Keratinocyte (primary cell): ENCODE data around the gene CDH13. TPM values are rescaled to one million over a fixed set of nuclear protein-coding genes. Genes with fewer than 3 reads are reported as not detected.

Source experiments
- DNase-seq: peaks from one replicate; pipeline ENCODE4 v3.0.0-alpha.2; 2011; ENCODE audit warnings: low read depth, missing footprints, low spot score
- FAIRE-seq: peaks from 2 replicates; lab custom pipeline; 2011; peaks lifted over from hg19 to GRCh38; lab: Jason Lieb, UNC
- H2AFZ ChIP-seq: 2 replicates; pipeline ENCODE4 v1.6.0; 2012; ENCODE audit warnings: low read length, control low read depth, inconsistent platforms; ENCODE audit not compliant: control insufficient read depth
- H3K27ac ChIP-seq: 2 replicates; pipeline ENCODE4 v1.5.1; 2011; ENCODE audit warnings: low read length; ENCODE audit not compliant: control insufficient read depth, insufficient read depth
- H3K27me3 ChIP-seq: 3 replicates; pipeline ENCODE4 v1.6.0; 2011; ENCODE audit warnings: low read length; ENCODE audit not compliant: control insufficient read depth, insufficient read depth; ENCODE audit errors: extremely low read depth
- H3K36me3 ChIP-seq, 2 experiments: 2 replicates in 1 of 2; 3 replicates in 1 of 2; pipeline ENCODE4 v1.5.1; 2011; ENCODE audit warnings: low read length in 2 of 2, mild to moderate bottlenecking in 1 of 2; ENCODE audit not compliant: control insufficient read depth in 2 of 2, insufficient read depth in 2 of 2; ENCODE audit errors: extremely low read depth in 1 of 2
- H3K4me1 ChIP-seq: 3 replicates; pipeline ENCODE4 v1.5.1; 2011; ENCODE audit warnings: low read length; ENCODE audit not compliant: control insufficient read depth, insufficient read depth; ENCODE audit errors: extremely low read depth
- H3K4me2 ChIP-seq: 3 replicates; pipeline ENCODE4 v1.6.0; 2011; ENCODE audit warnings: low read depth, low read length; ENCODE audit not compliant: control insufficient read depth, insufficient read depth; ENCODE audit errors: extremely low read depth
- H3K4me3 ChIP-seq, 3 experiments: fragments of 200-600 bp in 1 of 3; sonication (generic) in 1 of 3; 2 replicates in 2 of 3; 3 replicates in 1 of 3; pipeline ENCODE4 v1.5.1; 2011 to 2016; ENCODE audit warnings: low read length in 3 of 3, mild to moderate bottlenecking in 3 of 3, control low read depth in 2 of 3, inconsistent platforms in 1 of 3, low read depth in 1 of 3, mixed read lengths in 1 of 3, mixed run types in 1 of 3, moderate library complexity in 1 of 3; ENCODE audit not compliant: control insufficient read depth in 2 of 3, insufficient read depth in 2 of 3; ENCODE audit errors: extremely low read depth in 1 of 3
- H3K79me2 ChIP-seq: 2 replicates; pipeline ENCODE4 v1.6.0; 2012; ENCODE audit warnings: low read length; ENCODE audit not compliant: control insufficient read depth, insufficient read depth
- H3K9ac ChIP-seq: 3 replicates; pipeline ENCODE4 v1.6.0; 2011; ENCODE audit warnings: low read length; ENCODE audit not compliant: control insufficient read depth, insufficient read depth; ENCODE audit errors: extremely low read depth
- H3K9me1 ChIP-seq: 3 replicates; pipeline ENCODE4 v1.6.0; 2011; ENCODE audit warnings: low read length; ENCODE audit not compliant: control insufficient read depth, insufficient read depth; ENCODE audit errors: extremely low read depth
- H3K9me3 ChIP-seq: 2 replicates; pipeline ENCODE4 v1.5.1; 2012; ENCODE audit warnings: low read depth, low read length; ENCODE audit not compliant: control insufficient read depth
- H4K20me1 ChIP-seq: 3 replicates; pipeline ENCODE4 v1.6.0; 2011; ENCODE audit warnings: low read length; ENCODE audit not compliant: control insufficient read depth, insufficient read depth; ENCODE audit errors: extremely low read depth
- CTCF ChIP-seq, 3 experiments: IDR thresholded peaks in 1 of 3; conservative IDR thresholded peaks in 1 of 3; optimal IDR thresholded peaks in 1 of 3; 2 replicates in 2 of 3; 3 replicates in 1 of 3; pipeline versions ENCODE3 to v1.5.1; 2011; ENCODE audit warnings: low read length in 3 of 3, mild to moderate bottlenecking in 3 of 3, moderate library complexity in 2 of 3, control low read depth in 1 of 3, inconsistent platforms in 1 of 3; ENCODE audit not compliant: insufficient read depth in 2 of 3; ENCODE audit errors: extremely low read depth in 1 of 3
- EZH2 ChIP-seq: IDR thresholded peaks from one replicate; pipeline ENCODE4 v1.6.1; 2012; ENCODE audit warnings: inconsistent platforms, mild to moderate bottlenecking, low read length, moderate library complexity
- dilution Hi-C: fragments of 300-500 bp; cut with MboI; formaldehyde crosslinking; loops from one replicate; pipeline ENCODE4 v1.7.0; 2020; ENCODE audit warnings: low sequenced_read_pairs; ENCODE audit not compliant: extremely low pct_ligation_motif_present
- polyA plus RNA-seq, 5 experiments: library from polyadenylated mRNA; depleted of rRNA in 3 of 5; stranded (reverse) in 3 of 5; stranded (forward) in 1 of 5; unstranded in 1 of 5; fragments of >200 nt; gene quantifications; 1 replicate in 1 of 5; 2 replicates in 3 of 5; 3 replicates in 1 of 5; pipeline versions ENCODE4 v1.2.1 to v1.2.3, GENCODE V29; 2011 to 2012; ENCODE audit warnings: missing spikeins in 2 of 5, low read depth in 1 of 5, low replicate concordance in 1 of 5

CDH13 gene
- polyA plus RNA-seq, 1 donor (not counting 4 experiments of a cell fraction or from before 2014, with no cell fraction given): 111 TPM

DNA sequence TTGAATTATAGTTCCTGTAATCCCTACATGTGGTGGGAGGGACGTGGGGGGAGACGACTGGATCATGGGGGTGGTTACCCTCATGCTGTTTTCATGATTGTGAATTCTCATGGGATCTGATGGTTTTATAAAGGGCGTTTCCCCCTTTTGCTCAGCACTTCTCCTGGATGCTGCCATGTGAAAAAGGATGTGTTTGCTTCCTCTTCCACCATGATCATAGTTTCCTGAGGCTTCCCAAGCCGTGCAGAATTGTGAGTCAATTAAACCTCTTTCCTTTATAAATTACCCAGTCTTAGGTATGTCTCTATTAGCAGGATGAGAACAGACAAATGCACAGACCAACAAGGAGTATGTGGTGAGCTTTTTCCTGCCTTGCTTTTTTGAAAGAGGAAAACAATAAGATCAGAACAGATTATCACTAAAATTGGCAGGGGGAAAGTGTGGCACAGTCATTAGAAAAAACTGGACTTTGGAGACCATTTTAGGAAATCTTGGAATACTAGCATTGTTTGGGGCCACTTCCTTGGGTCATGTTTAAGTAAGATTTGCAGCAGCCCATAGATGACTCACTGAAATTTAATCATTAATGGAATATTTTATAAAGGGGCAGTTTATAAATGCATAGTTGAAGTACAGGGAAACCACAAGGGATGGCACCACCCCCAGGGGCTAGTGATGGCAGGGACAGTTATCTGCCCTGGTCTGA, 352.8 kb downstream of the CDH13 start:
- FAIRE-seq (no peak), DNase-seq (no peak)
- dilution Hi-C loops: no loop called here
- no peak for TF ChIP-seq CTCF (optimal IDR thresholded peaks at IDR 0.05 in 1 of 3, IDR thresholded peaks at IDR 0.05 in 1 of 3, conservative IDR thresholded peaks at IDR 0.05 in 1 of 3; ENCODE audit: extremely low read depth in 1 of 3, insufficient read depth in 2 of 3, low read length in 3 of 3)
- no peak for TF ChIP-seq EZH2
- H3K9me1 ChIP-seq: no peaks in the 10 kb centered on the region
- H2AFZ ChIP-seq: no peak overlapping the region
- H3K27me3 ChIP-seq: no peaks in the 10 kb centered on the region
- H3K4me2 ChIP-seq: no peak overlapping the region
- H3K4me3 ChIP-seq: no peak overlapping the region
- H4K20me1 ChIP-seq: no peaks in the 10 kb centered on the region
- peaks cover 0 to 1% of the 10 kb centered on the region in 2 experiments for H3K36me3 ChIP-seq
- no peaks in the 10 kb centered on the region for H3K79me2 ChIP-seq
- no peaks in the 10 kb centered on the region for H3K4me1 ChIP-seq
- no peak overlapping the region for H3K9ac ChIP-seq
- H3K27ac ChIP-seq: no peak overlapping the region
- H3K9me3 ChIP-seq: no peaks in the 10 kb centered on the region

GRCh38 chr16:82980810-82981209, 354.0 kb downstream of the CDH13 start:
- Histone ChIP-seq H2AFZ (no peak overlapping the region), H3K27me3 (no peaks in the 10 kb centered on the region), H3K9me3 (no peaks in the 10 kb centered on the region), H3K79me2 (no peaks in the 10 kb centered on the region), H3K27ac (no peak overlapping the region), H3K9ac (no peak overlapping the region), H3K4me1 (no peaks in the 10 kb centered on the region), H3K36me3 (no peaks in the 10 kb centered on the region), H3K4me2 (no peak overlapping the region), H4K20me1 (no peaks in the 10 kb centered on the region), H3K4me3 (no peak overlapping the region), H3K9me1 (no peaks in the 10 kb centered on the region)
- TF ChIP-seq EZH2 (no peak), CTCF (optimal IDR thresholded peaks at IDR 0.05 in 1 of 3, IDR thresholded peaks at IDR 0.05 in 1 of 3, conservative IDR thresholded peaks at IDR 0.05 in 1 of 3; ENCODE audit: extremely low read depth in 1 of 3, insufficient read depth in 2 of 3, low read length in 3 of 3) (no peak)
- DNase-seq (no peak), FAIRE-seq (no peak)
- dilution Hi-C loops: no loop called here
